Endothelial cell of umbilical vein (primary cell): Measurements from ENCODE around the gene SAV1. TPM values are rescaled to one million over a fixed set of nuclear protein-coding genes. Genes with fewer than 3 reads are reported as not detected.

Experiments used
- BruUV-seq: library from RNA; stranded (reverse); fragments of 400-500 nt; replicated peaks from 2 replicates; lab custom pipeline; 2021; lab: Mats Ljungman, UMichigan
- CTCF ChIA-PET: fragments of 300-600, 350-600 bp; sonication (Branson Sonifier 250); formaldehyde crosslinking; loops from one replicate; lab custom pipeline; 2021; ENCODE audit warnings: antibody characterized with exemption, inconsistent platforms; lab: Charles Lee
- POLR2A ChIA-PET: fragments of 300-600, 350-600 bp; sonication (Branson Sonifier 250); formaldehyde crosslinking; loops from one replicate; lab custom pipeline; 2021; ENCODE audit warnings: antibody characterized with exemption, inconsistent platforms; lab: Charles Lee
- DNase-seq: peaks from one replicate; pipeline ENCODE4 v3.0.0-alpha.2; 2011; ENCODE audit warnings: low read depth, low spot score
- FAIRE-seq: peaks from 2 replicates; lab custom pipeline; 2011; peaks lifted over from hg19 to GRCh38; lab: Jason Lieb, UNC
- H2AFZ ChIP-seq: 2 replicates; pipeline ENCODE4 v1.6.0; 2012; ENCODE audit warnings: low read depth, low read length, control low read depth, inconsistent platforms
- H3K27ac ChIP-seq: 2 replicates; pipeline ENCODE4 v1.5.1; 2011; ENCODE audit warnings: low read depth, mild to moderate bottlenecking, control low read depth, low read length, moderate library complexity; ENCODE audit not compliant: insufficient read depth
- H3K27me3 ChIP-seq, 2 experiments: 2 replicates each; pipeline versions ENCODE4 v1.6.0 to v1.6.1; 2011; ENCODE audit warnings: low read length in 2 of 2, mixed read lengths in 1 of 2; ENCODE audit not compliant: control insufficient read depth in 2 of 2, insufficient read depth in 2 of 2
- H3K36me3 ChIP-seq, 2 experiments: 2 replicates in 1 of 2; 3 replicates in 1 of 2; pipeline ENCODE4 v1.5.1; 2011; ENCODE audit warnings: low read length in 2 of 2, mild to moderate bottlenecking in 1 of 2, moderate library complexity in 1 of 2; ENCODE audit not compliant: control insufficient read depth in 2 of 2, insufficient read depth in 2 of 2; ENCODE audit errors: extremely low read depth in 1 of 2
- H3K4me1 ChIP-seq: 3 replicates; pipeline ENCODE4 v1.5.1; 2011; ENCODE audit warnings: mild to moderate bottlenecking, low read length; ENCODE audit not compliant: control insufficient read depth, insufficient read depth; ENCODE audit errors: extremely low read depth
- H3K4me2 ChIP-seq: 2 replicates; pipeline ENCODE4 v1.6.1; 2011; ENCODE audit warnings: low read length, control low read depth, mixed read lengths; ENCODE audit not compliant: insufficient read depth
- H3K4me3 ChIP-seq, 3 experiments: fragments of 200-600 bp in 1 of 3; sonication (generic), shearing (Covaris generic) in 1 of 3; replicated peaks in 1 of 3; 2 replicates each; pipeline ENCODE4 v1.5.1; 2011 to 2016; ENCODE audit warnings: control low read depth in 3 of 3, low read length in 3 of 3, mild to moderate bottlenecking in 2 of 3, inconsistent platforms in 1 of 3, low read depth in 1 of 3, moderate library complexity in 1 of 3; ENCODE audit not compliant: insufficient read depth in 1 of 3
- H3K79me2 ChIP-seq: 2 replicates; pipeline ENCODE4 v1.6.0; 2012; ENCODE audit warnings: low read length, inconsistent platforms; ENCODE audit not compliant: control insufficient read depth, insufficient read depth
- H3K9ac ChIP-seq: replicated peaks from 2 replicates; pipeline ENCODE3; 2011; ENCODE audit warnings: low read length, control low read depth; ENCODE audit not compliant: insufficient read depth; ENCODE audit errors: extremely low read depth
- H3K9me1 ChIP-seq: replicated peaks from 3 replicates; pipeline ENCODE4 v1.6.0; 2011; ENCODE audit warnings: mild to moderate bottlenecking, low read length; ENCODE audit not compliant: control insufficient read depth, insufficient read depth; ENCODE audit errors: extremely low read depth
- H3K9me3 ChIP-seq: replicated peaks from 2 replicates; pipeline ENCODE4 v1.5.1; 2012; ENCODE audit warnings: low read length, inconsistent platforms; ENCODE audit not compliant: control insufficient read depth, insufficient read depth
- H4K20me1 ChIP-seq: replicated peaks from 2 replicates; pipeline ENCODE3; 2011; ENCODE audit warnings: mild to moderate bottlenecking, low read length; ENCODE audit not compliant: control insufficient read depth, insufficient read depth; ENCODE audit errors: extremely low read depth
- CTCF ChIP-seq, 2 donors: IDR thresholded peaks; 1 replicate in 1 of 2; 2 replicates in 1 of 2; pipeline ENCODE4 v1.5.1; 2011; ENCODE audit warnings: low read length in 2 of 2, mild to moderate bottlenecking in 2 of 2, moderate library complexity in 2 of 2, control low read depth in 1 of 2, inconsistent platforms in 1 of 2, low read depth in 1 of 2; ENCODE audit not compliant: insufficient read depth in 1 of 2; ENCODE audit errors: extremely low read depth in 1 of 2
- EZH2 ChIP-seq: IDR thresholded peaks from 2 replicates; pipeline ENCODE4 v1.6.1; 2012; ENCODE audit warnings: borderline replicate concordance, low read depth, mild to moderate bottlenecking, moderate library complexity, low read length, inconsistent platforms; ENCODE audit not compliant: severe bottlenecking
- FOS ChIP-seq: IDR thresholded peaks from 2 replicates; pipeline ENCODE4 v1.6.1; 2011; ENCODE audit warnings: mild to moderate bottlenecking, low read length, moderate library complexity, borderline replicate concordance; ENCODE audit not compliant: insufficient read depth
- GATA2 ChIP-seq: IDR thresholded peaks from 2 replicates; pipeline ENCODE4 v1.7.0; 2011; ENCODE audit warnings: low read depth, mild to moderate bottlenecking, moderate library complexity, mixed read lengths, low read length; ENCODE audit not compliant: insufficient read length, insufficient read depth
- JUN ChIP-seq: IDR thresholded peaks from 2 replicates; pipeline ENCODE4 v1.6.1; 2011; ENCODE audit warnings: borderline replicate concordance, low read depth; ENCODE audit not compliant: insufficient read length, insufficient read depth
- MAX ChIP-seq: IDR thresholded peaks from 2 replicates; pipeline ENCODE4 v1.6.1; 2011; ENCODE audit not compliant: insufficient read depth, insufficient read length
- MYC ChIP-seq: IDR thresholded peaks from one replicate; pipeline ENCODE4 v1.6.1; 2011; ENCODE audit warnings: mild to moderate bottlenecking, low read depth, low read length
- POLR2A ChIP-seq: IDR thresholded peaks from 2 replicates; pipeline ENCODE4 v1.6.1; 2012; ENCODE audit warnings: low read depth, mild to moderate bottlenecking, control low read depth, low read length
- POLR2AphosphoS5 ChIP-seq: IDR thresholded peaks from 2 replicates; pipeline ENCODE4 v1.6.1; 2012; ENCODE audit warnings: low read depth, mild to moderate bottlenecking, control low read depth, low read length, moderate library complexity; ENCODE audit not compliant: insufficient read depth
- dilution Hi-C: fragments of 300-500 bp; cut with MboI; formaldehyde crosslinking; loops from one replicate; pipeline ENCODE4 v1.15.0; 2019; ENCODE audit warnings: low sequenced_read_pairs; ENCODE audit not compliant: extremely low pct_ligation_motif_present
- intact Hi-C: fragments of 100-400 bp; cut with micrococcal nuclease; formaldehyde crosslinking; loops from one replicate; pipeline ENCODE4 v1.10.0; 2022
- polyA plus RNA-seq, 4 experiments: library from polyadenylated mRNA; depleted of rRNA in 3 of 4; stranded (reverse) in 3 of 4; unstranded in 1 of 4; fragments of >200 nt; gene quantifications; 2 replicates each; pipeline versions ENCODE4 v1.2.1 to v1.2.3, GENCODE V29; 2011 to 2012; ENCODE audit warnings: missing spikeins in 1 of 4
- total RNA-seq: library from RNA; stranded (reverse); gene quantifications from 2 replicates; pipeline ENCODE4 v1.2.3, GENCODE V29; 2021

Gene SAV1
- total and polyA plus RNA-seq, 2 donors (not counting 3 experiments of a cell fraction or from before 2014, with no cell fraction given) = 7.1 to 31.0 TPM

- no peak overlapping the region for H2AFZ ChIP-seq
- dilution Hi-C loops = no loop called here
- intact Hi-C loops = no loop called here
These were observed 11.6 kb upstream of the SAV1 start for GRCh38 chr14:50679674-50680073.

More at GRCh38 chr14:50679674-50680073, 11.6 kb upstream of the SAV1 start:
- H3K27me3 ChIP-seq = no peaks in the 10 kb centered on the region
- no peaks in the 10 kb centered on the region for H4K20me1 ChIP-seq
- H3K4me3 ChIP-seq = no peak overlapping the region
- peaks cover 24% of the 10 kb centered on the region for H3K4me1 ChIP-seq
- BruUV-seq = no TSS peak
- TF ChIP-seq EZH2 = no peak
- TF ChIP-seq CTCF (IDR thresholded peaks at IDR 0.05; ENCODE audit: extremely low read depth in 1 of 2, insufficient read depth in 1 of 2, low read depth in 1 of 2, low read length in 2 of 2) = no peak
- no peak for TF ChIP-seq JUN
- no peak for TF ChIP-seq MYC
- no peak for TF ChIP-seq POLR2AphosphoS5
- no peak for TF ChIP-seq FOS
- TF ChIP-seq GATA2 = no peak
- TF ChIP-seq POLR2A = no peak
- TF ChIP-seq MAX = no peak
- no peaks in the 10 kb centered on the region for H3K36me3 ChIP-seq
- no peaks in the 10 kb centered on the region for H3K9me1 ChIP-seq
- H3K4me2 ChIP-seq = no peak overlapping the region
- DNase-seq (no peak), FAIRE-seq (no peak)
- ChIA-PET CTCF (no interaction called here), POLR2A (no interaction called here)
- H3K9ac ChIP-seq = no peak overlapping the region
- no peak overlapping the region for H3K27ac ChIP-seq
- H3K79me2 ChIP-seq = no peaks in the 10 kb centered on the region
- H3K9me3 ChIP-seq = no peaks in the 10 kb centered on the region
